SU-DHL-6 (cell line): Measurements from ENCODE around the gene VANGL1.

Source experiments
- CTCF ChIP-seq: fragments of 200-600 bp; sonication (generic); IDR thresholded peaks from one replicate; pipeline ENCODE4 v1.5.1; 2017; ENCODE audit warnings: antibody characterized with exemption, mild to moderate bottlenecking, low read length, moderate library complexity; ENCODE audit not compliant: insufficient read depth, poor library complexity, severe bottlenecking
- EZH2phosphoT487 ChIP-seq: fragments of 200-600 bp; sonication (generic), shearing (Covaris generic); conservative IDR thresholded peaks from 2 replicates; pipeline ENCODE4 v1.6.1; 2018; ENCODE audit warnings: mild to moderate bottlenecking, antibody characterized with exemption, low read length, moderate library complexity, mixed read lengths

- no peak for TF ChIP-seq CTCF
- TF ChIP-seq EZH2phosphoT487: no peak
Measured at GRCh38 chr1:115661157-115661556, 19.4 kb downstream of the VANGL1 start.
